ENCODE results near the gene SLC30A7.

SLC30A7 gene

DNA sequence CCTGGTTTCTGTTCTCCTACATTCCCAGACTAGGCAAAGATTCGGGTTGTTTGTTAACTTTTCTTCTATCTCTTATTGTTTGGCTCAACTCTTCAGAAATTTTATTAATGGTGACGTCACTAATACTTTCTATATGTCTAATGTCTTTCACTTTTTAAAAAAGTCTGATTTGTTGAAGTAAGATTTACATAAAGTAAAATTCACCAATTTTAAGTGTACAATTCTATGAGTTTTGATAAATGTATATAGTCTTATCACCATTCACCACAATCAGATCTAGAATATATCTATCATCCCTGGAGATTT, 29.0 kb upstream of the SLC30A7 start:
- TF ChIP-seq, protein P1, sequence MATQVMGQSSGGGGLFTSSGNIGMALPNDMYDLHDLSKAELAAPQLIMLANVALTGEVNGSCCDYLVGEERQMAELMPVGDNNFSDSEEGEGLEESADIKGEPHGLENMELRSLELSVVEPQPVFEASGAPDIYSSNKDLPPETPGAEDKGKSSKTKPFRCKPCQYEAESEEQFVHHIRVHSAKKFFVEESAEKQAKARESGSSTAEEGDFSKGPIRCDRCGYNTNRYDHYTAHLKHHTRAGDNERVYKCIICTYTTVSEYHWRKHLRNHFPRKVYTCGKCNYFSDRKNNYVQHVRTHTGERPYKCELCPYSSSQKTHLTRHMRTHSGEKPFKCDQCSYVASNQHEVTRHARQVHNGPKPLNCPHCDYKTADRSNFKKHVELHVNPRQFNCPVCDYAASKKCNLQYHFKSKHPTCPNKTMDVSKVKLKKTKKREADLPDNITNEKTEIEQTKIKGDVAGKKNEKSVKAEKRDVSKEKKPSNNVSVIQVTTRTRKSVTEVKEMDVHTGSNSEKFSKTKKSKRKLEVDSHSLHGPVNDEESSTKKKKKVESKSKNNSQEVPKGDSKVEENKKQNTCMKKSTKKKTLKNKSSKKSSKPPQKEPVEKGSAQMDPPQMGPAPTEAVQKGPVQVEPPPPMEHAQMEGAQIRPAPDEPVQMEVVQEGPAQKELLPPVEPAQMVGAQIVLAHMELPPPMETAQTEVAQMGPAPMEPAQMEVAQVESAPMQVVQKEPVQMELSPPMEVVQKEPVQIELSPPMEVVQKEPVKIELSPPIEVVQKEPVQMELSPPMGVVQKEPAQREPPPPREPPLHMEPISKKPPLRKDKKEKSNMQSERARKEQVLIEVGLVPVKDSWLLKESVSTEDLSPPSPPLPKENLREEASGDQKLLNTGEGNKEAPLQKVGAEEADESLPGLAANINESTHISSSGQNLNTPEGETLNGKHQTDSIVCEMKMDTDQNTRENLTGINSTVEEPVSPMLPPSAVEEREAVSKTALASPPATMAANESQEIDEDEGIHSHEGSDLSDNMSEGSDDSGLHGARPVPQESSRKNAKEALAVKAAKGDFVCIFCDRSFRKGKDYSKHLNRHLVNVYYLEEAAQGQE (IDR thresholded peaks at IDR 0.05; ENCODE audit: insufficient read depth in 1 of 2, low read depth in 2 of 2, low read length in 2 of 2) = no peak
- TF ChIP-seq FOXP2 (optimal IDR thresholded peaks at IDR 0.05; ENCODE audit: borderline replicate concordance, extremely low read depth, extremely low read length, insufficient read depth) = no peak
- TF ChIP-seq POLR2AphosphoS5 (IDR thresholded peaks at IDR 0.05; ENCODE audit: low read depth, low read length) = no peak
- TF ChIP-seq TAF1 (IDR thresholded peaks at IDR 0.05; ENCODE audit: borderline replicate concordance, insufficient read depth, low read length) = no peak
- TF ChIP-seq SIN3A (IDR thresholded peaks at IDR 0.05; ENCODE audit: borderline replicate concordance, insufficient read depth, low read length) = no peak

DNA sequence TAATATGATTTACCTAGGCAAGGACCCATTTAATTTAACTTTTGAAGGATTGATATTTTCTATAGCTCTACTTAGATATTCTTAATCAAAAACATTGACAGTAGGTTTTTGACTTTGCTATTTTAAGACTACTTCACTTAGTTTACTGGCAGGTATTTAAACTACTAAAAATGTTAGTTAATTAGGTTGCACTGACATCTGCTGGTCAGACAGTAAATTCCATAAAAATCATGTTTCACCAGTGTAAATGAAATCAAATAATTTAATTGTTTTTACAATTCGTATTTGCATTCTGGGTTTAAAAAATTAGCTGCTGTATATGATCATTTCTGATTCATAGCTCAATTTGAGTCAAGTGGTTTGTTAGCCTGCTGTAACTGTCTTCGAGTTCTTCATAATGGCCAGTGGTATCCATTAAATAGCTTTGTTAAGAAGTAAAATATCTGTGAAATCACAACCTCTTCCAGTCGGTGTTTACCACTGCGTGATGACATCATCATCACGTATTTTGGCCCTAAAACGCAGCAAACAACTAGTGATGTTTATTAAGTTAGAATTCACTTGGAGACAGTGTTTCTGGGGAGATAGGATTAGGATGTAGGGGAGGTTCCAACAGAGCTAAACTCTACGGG, 27.4 kb upstream of the SLC30A7 start:
- TF ChIP-seq FOXP2 (optimal IDR thresholded peaks at IDR 0.05; ENCODE audit: borderline replicate concordance, extremely low read depth, extremely low read length, insufficient read depth) (no peak), POLR2AphosphoS5 (IDR thresholded peaks at IDR 0.05; ENCODE audit: low read depth, low read length) (no peak), SIN3A (IDR thresholded peaks at IDR 0.05; ENCODE audit: borderline replicate concordance, insufficient read depth, low read length) (no peak), TAF1 (IDR thresholded peaks at IDR 0.05; ENCODE audit: borderline replicate concordance, insufficient read depth, low read length) (no peak)
- TF ChIP-seq, protein P1 (IDR thresholded peaks at IDR 0.05; ENCODE audit: insufficient read depth in 1 of 2, low read depth in 2 of 2, low read length in 2 of 2) = no peak

DNA sequence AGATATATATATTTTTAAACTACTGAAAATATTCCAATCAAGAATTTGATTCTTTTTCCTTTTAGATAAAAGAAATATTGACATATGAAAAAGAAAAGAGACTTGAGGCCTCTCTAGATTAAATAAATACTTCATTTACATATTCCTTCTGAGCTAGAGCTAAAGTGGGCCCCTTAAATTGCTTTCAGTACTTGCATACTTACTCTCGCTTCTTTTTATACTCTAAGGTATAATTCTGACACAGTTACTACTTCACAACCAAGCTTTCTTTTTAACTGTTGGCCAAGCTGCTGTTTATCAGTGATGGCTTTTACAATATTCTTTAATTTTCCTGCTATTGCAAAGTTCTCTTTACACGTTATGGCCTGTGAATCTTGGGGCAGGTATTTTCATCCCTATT, 25.9 kb upstream of the SLC30A7 start:
- TF ChIP-seq TAF1 (IDR thresholded peaks at IDR 0.05; ENCODE audit: borderline replicate concordance, insufficient read depth, low read length) (no peak), FOXP2 (optimal IDR thresholded peaks at IDR 0.05; ENCODE audit: borderline replicate concordance, extremely low read depth, extremely low read length, insufficient read depth) (no peak), POLR2AphosphoS5 (IDR thresholded peaks at IDR 0.05; ENCODE audit: low read depth, low read length) (no peak), SIN3A (IDR thresholded peaks at IDR 0.05; ENCODE audit: borderline replicate concordance, insufficient read depth, low read length) (no peak)
- TF ChIP-seq, protein P1 (IDR thresholded peaks at IDR 0.05; ENCODE audit: insufficient read depth in 1 of 2, low read depth in 2 of 2, low read length in 2 of 2) = no peak

DNA sequence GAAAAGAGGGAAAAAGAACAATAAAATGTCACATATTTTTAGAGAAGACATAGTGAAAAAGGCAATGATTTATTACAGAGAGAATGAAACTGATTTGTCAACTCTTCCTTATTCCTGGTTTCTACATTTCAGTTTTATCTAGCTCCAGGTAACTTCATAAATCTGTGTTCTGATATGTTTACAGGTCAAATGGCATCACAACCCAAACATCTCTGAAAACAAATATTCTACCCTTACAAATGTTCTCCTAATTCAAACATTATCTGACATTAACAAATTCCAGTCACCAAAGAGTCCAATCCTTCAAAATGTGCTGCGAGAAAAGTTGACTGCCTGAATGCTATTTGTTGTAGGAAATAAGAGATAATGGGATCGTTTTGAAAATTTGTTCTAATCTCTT, 21.5 kb upstream of the SLC30A7 start:
- no peak for TF ChIP-seq FOXP2 (optimal IDR thresholded peaks at IDR 0.05; ENCODE audit: borderline replicate concordance, extremely low read depth, extremely low read length, insufficient read depth)
- TF ChIP-seq POLR2AphosphoS5 (IDR thresholded peaks at IDR 0.05; ENCODE audit: low read depth, low read length) = no peak
- TF ChIP-seq TAF1 (IDR thresholded peaks at IDR 0.05; ENCODE audit: borderline replicate concordance, insufficient read depth, low read length) = no peak
- TF ChIP-seq, protein P1 (IDR thresholded peaks at IDR 0.05; ENCODE audit: insufficient read depth in 1 of 2, low read depth in 2 of 2, low read length in 2 of 2) = no peak
- no peak for TF ChIP-seq SIN3A (IDR thresholded peaks at IDR 0.05; ENCODE audit: borderline replicate concordance, insufficient read depth, low read length)

DNA sequence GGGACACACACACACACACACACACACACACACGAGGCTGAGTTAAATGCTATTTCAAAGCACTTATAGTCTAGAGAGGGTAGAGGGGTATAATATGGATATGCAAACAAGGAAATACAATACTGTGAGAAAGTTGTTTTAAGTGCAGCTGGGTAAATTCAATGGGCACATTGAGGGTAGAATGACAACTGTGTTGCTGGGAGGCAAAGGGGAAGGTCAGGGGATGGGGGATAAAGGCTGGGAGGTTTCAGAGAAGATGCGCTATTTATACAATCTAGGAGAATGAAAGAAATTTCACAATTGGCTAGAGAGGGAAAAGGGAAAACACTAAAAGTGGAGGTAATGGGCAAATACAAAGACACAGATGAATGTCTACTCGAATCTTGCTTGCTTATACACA, 20.7 kb upstream of the SLC30A7 start:
- TF ChIP-seq SIN3A (IDR thresholded peaks at IDR 0.05; ENCODE audit: borderline replicate concordance, insufficient read depth, low read length) (no peak), FOXP2 (optimal IDR thresholded peaks at IDR 0.05; ENCODE audit: borderline replicate concordance, extremely low read depth, extremely low read length, insufficient read depth) (no peak), TAF1 (IDR thresholded peaks at IDR 0.05; ENCODE audit: borderline replicate concordance, insufficient read depth, low read length) (no peak), POLR2AphosphoS5 (IDR thresholded peaks at IDR 0.05; ENCODE audit: low read depth, low read length) (no peak)
- TF ChIP-seq, protein P1 (IDR thresholded peaks at IDR 0.05; ENCODE audit: insufficient read depth in 1 of 2, low read depth in 2 of 2, low read length in 2 of 2) = no peak

All from PFSK-1 (cell line).